Midbrain (tissue), 1 donor: ENCODE measurements around the gene STING1.

Source experiments
- DNase-seq: peaks from one replicate; lab custom pipeline; 2025; lab: John Stamatoyannopoulos, UW

Gene STING1

DNA sequence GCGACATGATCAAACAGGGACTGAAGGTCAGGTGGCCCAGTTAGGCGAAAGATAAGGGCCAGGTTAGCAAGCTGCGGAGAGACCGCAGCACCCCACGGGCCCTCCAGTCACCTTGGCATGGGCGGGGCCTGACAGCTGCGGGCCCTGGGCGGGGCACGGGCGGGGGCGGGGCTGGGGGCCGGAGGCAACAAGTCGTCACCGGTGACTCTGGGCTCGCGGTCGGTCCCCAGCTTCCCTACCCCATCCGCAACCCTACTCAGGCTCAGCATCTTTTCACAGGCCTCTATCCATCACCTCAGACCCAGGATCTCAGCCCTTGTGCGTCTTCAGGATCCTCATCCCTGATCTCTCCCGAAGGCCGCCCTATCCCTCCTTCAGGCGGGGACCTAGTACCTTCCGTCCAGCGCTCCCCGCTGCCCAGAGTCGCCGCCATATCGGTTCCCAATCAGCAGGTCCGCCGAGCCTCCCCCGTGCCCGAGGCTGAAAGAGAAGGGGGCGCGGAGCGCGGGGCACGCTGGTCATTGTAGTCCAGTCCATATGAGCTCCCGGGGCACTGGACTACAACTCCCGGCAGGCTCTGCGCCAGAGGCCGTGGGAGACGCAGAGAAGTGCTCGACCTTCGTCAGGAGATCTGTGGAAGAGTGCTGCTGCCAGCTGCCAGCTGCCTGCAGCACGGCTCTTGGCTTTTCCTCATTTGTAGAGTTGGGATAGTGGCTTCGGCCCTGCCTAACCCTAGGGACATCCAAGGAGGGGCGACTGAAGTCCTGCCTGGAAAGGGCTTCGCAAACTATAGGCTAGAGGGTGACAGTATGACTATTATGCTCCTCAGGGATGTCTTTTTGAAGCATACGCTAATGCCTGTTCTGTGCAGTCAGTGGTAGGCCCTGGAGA, 43.3 kb downstream of the STING1 start, which contains the start of gene DNAJC18:
Gene DNAJC18 (minus strand): TSS at position 513 of the 891 bp plus-strand sequence. CDS start 80 bp downstream, at position 433.
- peak; percentile 93 for DNase-seq

GRCh38 chr5:139438707-139439012, 43.9 kb downstream of the STING1 start:
- no peak for DNase-seq

GRCh38 chr5:139435676-139436075, 46.9 kb downstream of the STING1 start:
- no peak for DNase-seq

DNA sequence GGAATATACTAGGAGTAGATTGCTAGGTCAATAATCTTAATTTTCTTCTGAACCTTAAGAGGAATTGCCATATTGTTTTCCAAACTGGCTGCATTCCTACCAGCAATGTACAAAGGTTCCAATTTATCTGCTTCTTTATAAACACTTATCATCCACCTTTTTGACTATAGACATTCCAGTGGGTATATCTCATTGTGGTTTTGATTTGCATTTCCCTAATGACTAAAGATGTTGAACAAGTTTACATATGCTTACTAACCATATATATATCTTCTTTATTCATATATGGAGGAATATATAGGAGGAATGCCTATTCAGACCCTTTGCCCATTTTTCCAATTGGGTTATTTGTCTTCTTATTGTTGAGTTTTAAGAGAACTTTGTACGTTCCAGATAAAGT, 50.9 kb downstream of the STING1 start:
- no peak for DNase-seq

DNA sequence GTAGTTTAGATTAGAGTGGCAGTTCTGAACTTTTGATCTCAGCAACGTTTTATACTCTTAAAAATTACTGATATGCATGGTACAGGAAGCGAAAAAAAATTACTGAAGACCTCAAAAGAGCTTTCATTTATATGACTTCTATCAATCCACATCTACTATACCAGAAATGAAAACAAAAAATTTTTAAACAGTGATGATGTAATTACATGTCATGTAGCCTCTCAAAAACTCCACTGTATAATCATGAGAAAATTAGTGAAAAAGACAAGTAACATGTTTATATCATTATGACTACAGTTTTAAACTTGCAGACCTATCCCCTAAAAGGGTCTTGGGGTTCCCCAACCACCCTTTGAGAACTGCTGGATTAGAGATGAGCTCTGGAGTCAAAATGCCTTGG, 52.5 kb downstream of the STING1 start:
- DNase-seq: no peak

- DNase-seq: no peak
Measured at GRCh38 chr5:139426203-139426885, 56.2 kb downstream of the STING1 start.
